ENCODE data around the gene GCK.
"Not testable (repeated sequence)": the region's sequence is repeated elsewhere in the genome, so short reads cannot be mapped to it uniquely, and the experiment has no call there.

Gene GCK

DNA sequence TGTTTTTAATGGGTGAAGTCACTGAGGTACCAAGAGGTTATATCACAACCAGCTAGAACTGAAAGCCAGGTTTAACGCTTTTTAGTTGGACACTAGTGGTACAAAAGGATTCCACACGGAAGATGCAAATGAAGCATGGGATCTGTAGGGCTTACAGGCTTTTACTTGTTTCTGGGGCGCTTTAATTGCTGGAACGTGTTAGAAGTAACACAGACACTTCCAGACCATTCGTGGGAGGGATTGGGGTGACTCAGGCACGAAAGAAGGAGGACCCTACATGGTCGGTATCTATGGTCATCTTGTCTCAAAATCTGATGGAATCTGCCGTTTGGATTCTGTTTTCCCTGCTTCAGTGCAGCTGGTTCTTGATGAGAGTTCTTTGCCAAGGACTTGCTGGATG, 12.6 kb upstream of the GCK start:
- peak overlapping the region; percentile 61; the same call in 1 of the 2 replicates for H3K27ac ChIP-seq
- TF ChIP-seq CTCF (IDR thresholded peaks at IDR 0.05) = no peak
- no peak for TF ChIP-seq ZFX (IDR thresholded peaks at IDR 0.05; ENCODE audit: borderline replicate concordance)

DNA sequence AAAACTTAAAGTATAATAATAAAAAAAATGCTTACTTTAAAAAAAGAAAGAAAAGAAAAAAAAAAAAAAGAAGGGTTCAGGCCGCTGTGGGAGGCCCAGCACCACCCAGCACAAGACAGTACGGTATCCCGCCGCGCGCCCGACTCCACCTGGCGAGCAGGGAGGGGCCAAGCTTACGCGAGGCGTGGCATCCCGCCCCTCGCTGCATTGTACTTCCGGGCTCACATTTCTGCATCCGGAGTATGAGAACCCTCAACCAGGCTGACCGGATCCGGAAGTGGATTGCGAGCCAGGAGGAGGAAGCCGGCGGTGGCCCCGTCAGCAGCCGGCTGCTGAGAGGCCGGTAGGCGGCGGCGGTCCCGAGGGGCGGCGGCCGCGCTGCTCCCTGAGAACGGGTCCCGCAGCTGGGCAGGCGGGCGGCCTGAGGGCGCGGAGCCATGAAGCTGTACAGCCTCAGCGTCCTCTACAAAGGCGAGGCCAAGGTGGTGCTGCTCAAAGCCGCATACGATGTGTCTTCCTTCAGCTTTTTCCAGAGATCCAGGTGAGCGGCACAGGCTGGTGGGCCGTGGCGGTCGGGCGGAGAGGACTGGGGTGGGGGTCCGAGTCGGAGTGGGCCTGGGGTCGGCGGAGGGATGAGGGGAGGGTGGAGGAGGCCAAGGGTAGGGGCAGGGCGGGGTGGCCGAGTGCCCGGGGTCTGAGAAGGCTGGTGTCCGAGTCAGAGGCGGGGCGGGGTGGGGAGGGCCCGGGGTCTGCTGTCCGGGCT, 11.6 kb upstream of the GCK start, which contains the start of gene YKT6:
YKT6 (plus strand) TSS at position 280 of the 763 bp plus-strand sequence; CDS start at position 438, 158 bp downstream.
- peak within 1 kb of the TSS; percentile 61 for H3K27ac ChIP-seq
- TF ChIP-seq CTCF (IDR thresholded peaks at IDR 0.05) = peak; percentile 74
- no peak for TF ChIP-seq ZFX (IDR thresholded peaks at IDR 0.05; ENCODE audit: borderline replicate concordance)

- not testable (repeated sequence) for H3K27ac ChIP-seq
Observed at GRCh38 chr7:44200163-44200562, 10.9 kb upstream of the GCK start.

DNA sequence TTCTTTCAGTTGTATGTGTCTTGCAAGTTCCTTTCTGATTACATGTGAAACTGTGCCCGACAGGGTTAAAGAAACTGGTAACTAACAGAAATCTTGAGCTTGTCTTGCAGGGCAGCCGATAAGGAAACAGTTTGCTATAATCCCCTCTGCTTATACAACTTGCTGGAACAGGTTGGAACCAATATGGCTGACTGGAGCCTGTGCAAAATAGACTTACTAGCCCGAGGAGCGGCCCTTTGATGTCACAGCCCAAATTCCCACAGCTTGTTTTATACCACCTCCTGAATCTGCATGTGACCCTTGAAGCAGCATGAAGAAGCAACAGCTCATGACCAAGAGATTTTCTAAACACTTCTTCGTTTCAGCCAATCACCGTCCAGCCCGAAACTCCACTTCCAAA, 8.2 kb upstream of the GCK start:
- TF ChIP-seq CTCF (IDR thresholded peaks at IDR 0.05) = no peak
- TF ChIP-seq ZFX (IDR thresholded peaks at IDR 0.05; ENCODE audit: borderline replicate concordance) = no peak
- no peak overlapping the region for H3K27ac ChIP-seq

DNA sequence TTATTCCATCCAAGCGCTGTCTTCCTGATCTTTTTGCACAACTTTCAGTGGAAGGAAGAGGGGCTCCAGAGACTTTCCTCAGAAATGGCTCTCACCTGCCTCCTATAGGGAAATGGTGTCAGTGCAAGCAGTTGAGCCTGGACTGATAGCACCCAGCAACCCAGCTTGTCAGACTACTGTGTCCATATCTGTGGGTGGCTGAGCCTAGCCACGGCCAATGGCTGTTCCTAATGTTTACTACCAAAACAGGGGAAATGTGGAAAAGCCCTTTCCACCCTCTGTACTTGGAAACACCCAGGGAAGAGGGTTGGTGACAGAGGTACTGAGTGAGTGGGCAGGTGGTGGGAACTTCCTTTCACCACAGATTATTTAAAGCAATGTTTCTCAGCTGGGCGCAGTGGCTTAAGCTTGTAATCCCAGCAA, 7.2 kb upstream of the GCK start:
- H3K27ac ChIP-seq = no peak overlapping the region
- TF ChIP-seq CTCF (IDR thresholded peaks at IDR 0.05) = peak; percentile 73
- no peak for TF ChIP-seq ZFX (IDR thresholded peaks at IDR 0.05; ENCODE audit: borderline replicate concordance)

DNA sequence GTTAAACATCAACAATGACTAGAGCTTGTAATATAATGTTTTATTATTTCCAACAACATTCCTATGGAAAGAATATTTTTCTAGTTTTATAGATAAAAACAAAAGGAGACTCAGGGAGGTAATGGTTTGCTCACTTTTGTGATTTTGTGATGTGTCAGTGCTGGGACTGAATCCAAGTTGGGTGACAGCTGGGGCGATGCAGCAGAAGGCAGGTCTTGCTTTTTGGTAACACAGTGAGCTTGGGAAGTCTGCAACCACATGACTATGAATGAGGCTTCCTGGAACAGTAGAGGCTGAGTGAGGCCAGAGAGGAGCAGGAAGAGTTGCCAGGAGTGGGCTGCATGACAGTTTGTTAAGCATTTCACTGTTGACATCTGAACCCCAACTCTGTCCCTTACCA, 6.7 kb upstream of the GCK start:
- H3K27ac ChIP-seq = no peak overlapping the region
- no peak for TF ChIP-seq CTCF (IDR thresholded peaks at IDR 0.05)
- TF ChIP-seq ZFX (IDR thresholded peaks at IDR 0.05; ENCODE audit: borderline replicate concordance) = no peak

DNA sequence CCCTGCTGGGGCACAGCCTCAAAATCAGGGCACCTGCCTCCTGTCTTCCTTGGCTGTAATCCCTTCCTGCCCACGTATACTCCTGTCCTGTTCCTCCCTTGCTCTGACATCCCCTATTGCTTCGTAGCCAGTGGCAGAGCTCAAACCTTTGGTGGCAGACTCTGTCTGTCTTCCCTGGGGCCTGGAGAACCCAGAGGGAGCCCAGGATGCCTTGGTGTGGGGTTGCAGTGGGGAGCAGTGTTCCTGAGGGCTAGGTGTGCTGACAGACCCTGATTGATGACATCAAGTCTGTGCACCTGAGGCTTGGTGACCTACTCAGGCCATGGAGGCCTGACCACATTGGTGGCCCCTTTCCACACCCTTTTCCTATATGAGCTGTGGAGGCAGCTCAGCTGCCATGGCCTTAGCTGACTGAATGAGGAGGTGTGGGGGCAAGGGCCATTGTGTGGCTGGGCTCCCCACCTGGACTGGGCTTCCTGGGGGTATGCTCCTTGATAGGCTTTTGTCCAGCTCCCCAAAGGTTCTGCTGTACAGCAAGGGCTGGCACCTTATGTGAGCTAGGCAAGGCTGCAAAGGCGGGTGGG, 5.4 kb upstream of the GCK start:
- TF ChIP-seq ZFX (IDR thresholded peaks at IDR 0.05; ENCODE audit: borderline replicate concordance) = no peak
- no peak for TF ChIP-seq CTCF (IDR thresholded peaks at IDR 0.05)
- H3K27ac ChIP-seq = no peak overlapping the region

All from 22Rv1 (cell line).